ENCODE measurements around the gene CEP120. TPM values are rescaled to one million over a fixed set of nuclear protein-coding genes. Genes with fewer than 3 reads are reported as not detected.

CEP120 gene
- total RNA-seq, result 13.6 and 17.7 TPM in 2 replicates

GRCh38 chr5:123423278-123424149 lies at the start of gene CEP120:
CEP120 (minus strand) TSS chr5:123423403; CDS start chr5:123422998, 405 bp downstream.

Other genes with a start within 250 kb of the CEP120 start
- gene CSNK1G3, start 88.8 kb upstream of the CEP120 start, total RNA-seq, result 42.2 and 63.3 TPM in 2 replicates